ENCODE measurements around the gene HTT.

The HTT gene

GRCh38 chr4:3235581-3235980 is 161.1 kb downstream of the HTT start:
- DNase-seq (ENCODE audit: low spot score), result no peak

- DNase-seq (ENCODE audit: low spot score), result no peak
These were observed 161.9 kb downstream of the HTT start for GRCh38 chr4:3236326-3236878.

DNA sequence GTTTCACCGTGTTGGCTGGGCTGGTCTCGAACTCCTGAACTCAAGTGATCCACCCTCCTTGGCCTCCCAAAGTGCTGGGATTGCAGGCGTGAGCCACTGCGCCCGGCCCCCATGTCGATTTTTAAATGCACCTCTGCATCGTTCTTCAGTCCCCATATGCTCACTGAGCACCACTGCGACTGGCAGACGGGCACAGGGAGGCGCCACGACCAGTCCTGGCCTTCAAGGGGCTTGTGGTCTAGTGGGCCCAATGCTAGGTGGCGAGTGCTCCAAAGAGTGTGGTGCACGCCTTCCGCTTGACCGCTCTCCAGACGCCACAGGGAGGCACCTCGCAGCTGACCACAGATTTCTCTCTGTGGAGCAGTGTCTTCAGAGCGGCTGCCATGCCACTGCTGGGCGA is 162.8 kb downstream of the HTT start:
- no peak for DNase-seq (ENCODE audit: low spot score)

DNA sequence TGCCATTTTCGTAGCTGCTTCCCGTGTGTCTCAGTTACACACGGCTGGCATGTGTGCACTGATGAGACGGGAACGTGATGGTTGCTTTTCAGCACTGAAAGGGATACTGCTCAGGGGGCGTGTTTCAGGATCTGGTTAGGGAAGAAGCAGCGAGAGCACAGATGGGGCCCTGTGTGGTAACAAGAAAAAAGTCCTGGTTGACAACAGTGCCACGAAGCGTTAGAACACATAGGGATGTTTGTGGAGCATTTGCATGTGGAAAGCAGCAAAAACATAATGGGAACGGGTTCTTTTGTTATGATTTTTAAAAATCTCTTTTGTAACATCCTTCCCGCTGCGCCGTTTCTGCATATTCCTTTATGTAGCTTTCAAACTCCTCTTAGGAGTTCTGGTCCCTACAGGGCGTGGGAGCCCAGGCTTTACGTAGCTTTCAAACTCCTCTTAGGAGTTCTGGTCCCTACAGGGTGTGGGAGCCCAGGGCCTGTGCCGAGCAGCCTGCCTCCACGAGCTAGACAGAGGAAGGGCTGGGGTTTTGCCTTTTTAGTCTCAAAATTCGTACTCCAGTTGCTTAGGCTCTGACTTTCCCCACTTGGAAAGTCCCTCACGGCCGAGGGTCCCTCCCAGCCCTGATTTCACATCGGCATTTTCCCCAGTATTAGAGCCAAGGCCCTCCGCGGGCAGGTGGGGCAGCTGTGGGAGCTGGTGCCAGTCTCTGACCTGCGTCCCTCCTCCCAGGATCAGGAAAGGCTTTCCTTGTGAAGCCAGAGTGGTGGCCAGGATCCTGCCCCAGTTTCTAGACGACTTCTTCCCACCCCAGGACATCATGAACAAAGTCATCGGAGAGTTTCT is 163.5 kb downstream of the HTT start:
- no peak for DNase-seq (ENCODE audit: low spot score)

DNA sequence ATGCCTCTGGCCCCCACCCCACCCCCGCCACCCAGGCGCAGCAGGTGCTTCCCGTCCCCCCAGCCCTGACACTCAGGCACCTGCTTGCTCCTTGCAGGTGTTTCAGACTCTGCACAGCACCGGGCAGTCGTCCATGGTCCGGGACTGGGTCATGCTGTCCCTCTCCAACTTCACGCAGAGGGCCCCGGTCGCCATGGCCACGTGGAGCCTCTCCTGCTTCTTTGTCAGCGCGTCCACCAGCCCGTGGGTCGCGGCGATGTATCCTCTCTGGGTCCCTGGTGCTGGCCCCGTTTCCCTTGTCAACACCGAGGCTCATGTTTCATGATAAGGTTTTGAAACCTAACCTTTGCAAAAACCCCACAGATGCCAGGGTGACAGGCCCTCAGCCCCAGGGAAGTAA is 164.2 kb downstream of the HTT start:
- no peak for DNase-seq (ENCODE audit: low spot score)

GRCh38 chr4:3239303-3239702 is 164.8 kb downstream of the HTT start:
- no peak for DNase-seq (ENCODE audit: low spot score)

DNA sequence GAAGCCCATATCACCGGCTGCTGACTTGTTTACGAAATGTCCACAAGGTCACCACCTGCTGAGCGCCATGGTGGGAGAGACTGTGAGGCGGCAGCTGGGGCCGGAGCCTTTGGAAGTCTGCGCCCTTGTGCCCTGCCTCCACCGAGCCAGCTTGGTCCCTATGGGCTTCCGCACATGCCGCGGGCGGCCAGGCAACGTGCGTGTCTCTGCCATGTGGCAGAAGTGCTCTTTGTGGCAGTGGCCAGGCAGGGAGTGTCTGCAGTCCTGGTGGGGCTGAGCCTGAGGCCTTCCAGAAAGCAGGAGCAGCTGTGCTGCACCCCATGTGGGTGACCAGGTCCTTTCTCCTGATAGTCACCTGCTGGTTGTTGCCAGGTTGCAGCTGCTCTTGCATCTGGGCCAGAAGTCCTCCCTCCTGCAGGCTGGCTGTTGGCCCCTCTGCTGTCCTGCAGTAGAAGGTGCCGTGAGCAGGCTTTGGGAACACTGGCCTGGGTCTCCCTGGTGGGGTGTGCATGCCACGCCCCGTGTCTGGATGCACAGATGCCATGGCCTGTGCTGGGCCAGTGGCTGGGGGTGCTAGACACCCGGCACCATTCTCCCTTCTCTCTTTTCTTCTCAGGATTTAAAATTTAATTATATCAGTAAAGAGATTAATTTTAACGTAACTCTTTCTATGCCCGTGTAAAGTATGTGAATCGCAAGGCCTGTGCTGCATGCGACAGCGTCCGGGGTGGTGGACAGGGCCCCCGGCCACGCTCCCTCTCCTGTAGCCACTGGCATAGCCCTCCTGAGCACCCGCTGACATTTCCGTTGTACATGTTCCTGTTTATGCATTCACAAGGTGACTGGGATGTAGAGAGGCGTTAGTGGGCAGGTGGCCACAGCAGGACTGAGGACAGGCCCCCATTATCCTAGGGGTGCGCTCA is 165.8 kb downstream of the HTT start:
- DNase-seq (ENCODE audit: low spot score), result no peak

DNA sequence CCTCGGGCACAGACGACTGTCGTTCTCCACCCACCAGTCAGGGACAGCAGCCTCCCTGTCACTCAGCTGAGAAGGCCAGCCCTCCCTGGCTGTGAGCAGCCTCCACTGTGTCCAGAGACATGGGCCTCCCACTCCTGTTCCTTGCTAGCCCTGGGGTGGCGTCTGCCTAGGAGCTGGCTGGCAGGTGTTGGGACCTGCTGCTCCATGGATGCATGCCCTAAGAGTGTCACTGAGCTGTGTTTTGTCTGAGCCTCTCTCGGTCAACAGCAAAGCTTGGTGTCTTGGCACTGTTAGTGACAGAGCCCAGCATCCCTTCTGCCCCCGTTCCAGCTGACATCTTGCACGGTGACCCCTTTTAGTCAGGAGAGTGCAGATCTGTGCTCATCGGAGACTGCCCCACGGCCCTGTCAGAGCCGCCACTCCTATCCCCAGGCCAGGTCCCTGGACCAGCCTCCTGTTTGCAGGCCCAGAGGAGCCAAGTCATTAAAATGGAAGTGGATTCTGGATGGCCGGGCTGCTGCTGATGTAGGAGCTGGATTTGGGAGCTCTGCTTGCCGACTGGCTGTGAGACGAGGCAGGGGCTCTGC is 166.5 kb downstream of the HTT start:
- no peak for DNase-seq (ENCODE audit: low spot score)

DNA sequence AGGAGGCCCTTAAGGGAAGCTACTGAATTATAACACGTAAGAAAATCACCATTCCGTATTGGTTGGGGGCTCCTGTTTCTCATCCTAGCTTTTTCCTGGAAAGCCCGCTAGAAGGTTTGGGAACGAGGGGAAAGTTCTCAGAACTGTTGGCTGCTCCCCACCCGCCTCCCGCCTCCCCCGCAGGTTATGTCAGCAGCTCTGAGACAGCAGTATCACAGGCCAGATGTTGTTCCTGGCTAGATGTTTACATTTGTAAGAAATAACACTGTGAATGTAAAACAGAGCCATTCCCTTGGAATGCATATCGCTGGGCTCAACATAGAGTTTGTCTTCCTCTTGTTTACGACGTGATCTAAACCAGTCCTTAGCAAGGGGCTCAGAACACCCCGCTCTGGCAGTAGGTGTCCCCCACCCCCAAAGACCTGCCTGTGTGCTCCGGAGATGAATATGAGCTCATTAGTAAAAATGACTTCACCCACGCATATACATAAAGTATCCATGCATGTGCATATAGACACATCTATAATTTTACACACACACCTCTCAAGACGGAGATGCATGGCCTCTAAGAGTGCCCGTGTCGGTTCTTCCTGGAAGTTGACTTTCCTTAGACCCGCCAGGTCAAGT is 167.5 kb downstream of the HTT start:
- DNase-seq (ENCODE audit: low spot score), result no peak

GRCh38 chr4:3243136-3243780 is 168.8 kb downstream of the HTT start:
- DNase-seq (ENCODE audit: low spot score), result no peak

GRCh38 chr4:3244002-3244401 is 169.5 kb downstream of the HTT start:
- no peak for DNase-seq (ENCODE audit: low spot score)

- no peak for DNase-seq (ENCODE audit: low spot score)
These were observed 170.3 kb downstream of the HTT start for GRCh38 chr4:3244747-3245146.

DNA sequence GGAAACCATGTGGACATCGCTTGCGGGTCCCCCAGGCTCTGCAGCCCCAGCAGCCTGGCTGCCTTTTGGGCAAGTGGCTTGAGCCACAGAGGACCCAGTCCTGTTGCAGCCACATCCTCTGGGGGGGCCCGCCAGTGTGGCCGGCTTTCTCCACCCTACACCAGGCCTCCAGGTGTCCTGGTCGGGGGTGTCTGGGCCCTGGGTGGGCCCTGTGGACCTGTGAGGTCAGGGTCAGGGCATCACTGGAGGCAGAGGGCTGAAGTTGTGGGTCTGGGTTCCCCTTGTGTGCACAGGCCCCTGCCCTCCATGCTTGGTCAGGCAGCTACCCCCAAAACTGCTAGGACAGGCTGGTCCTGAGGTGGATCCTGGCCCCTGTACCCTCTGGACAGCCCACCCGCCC is 171.2 kb downstream of the HTT start:
- no peak for DNase-seq (ENCODE audit: low spot score)

DNA sequence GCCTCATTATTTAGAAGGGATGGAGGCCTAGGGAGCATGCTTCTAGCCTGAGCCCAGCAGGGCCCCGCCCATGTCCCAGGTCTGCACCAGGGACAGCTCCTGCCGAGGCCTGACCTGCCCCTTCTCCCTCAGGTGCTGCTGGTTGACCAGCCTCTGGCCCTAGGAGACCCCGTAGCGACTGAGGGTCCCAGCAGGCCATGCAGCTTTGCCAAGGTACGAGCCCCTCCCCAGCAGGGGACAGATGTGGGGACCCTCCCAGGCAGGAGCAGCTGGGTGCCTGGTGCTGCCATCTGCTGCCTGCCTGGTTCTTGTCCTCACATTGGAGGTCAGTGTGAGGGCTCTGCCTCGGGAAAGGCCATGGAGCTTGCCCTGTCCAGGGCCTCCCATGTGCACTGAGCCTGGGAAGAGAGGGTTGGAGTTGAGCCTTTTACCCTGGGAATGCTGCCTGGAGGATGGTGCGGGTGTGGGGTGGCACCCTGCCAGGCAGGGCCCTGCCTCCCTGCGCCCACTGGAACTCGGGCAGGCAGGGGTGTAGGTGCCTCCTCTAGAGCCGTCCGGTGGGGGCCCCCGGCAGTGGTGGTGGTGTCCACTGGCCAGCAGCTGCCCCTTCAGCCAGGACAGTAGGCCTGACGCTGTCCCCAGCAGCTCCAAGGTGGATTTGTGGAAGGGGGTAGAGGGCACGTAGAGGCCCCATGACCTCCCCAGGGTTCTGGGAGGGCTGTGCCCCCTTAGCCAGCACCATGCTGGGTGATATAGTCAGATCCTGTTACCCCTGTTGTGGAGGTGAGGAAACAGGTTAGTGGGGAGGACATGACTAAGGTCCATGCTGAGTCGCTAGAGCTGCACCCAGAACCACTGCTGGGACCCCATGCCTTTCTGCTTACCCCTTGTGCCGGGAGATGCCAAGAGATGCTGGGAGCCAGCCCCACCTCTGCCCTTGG is 172.2 kb downstream of the HTT start:
- no peak for DNase-seq (ENCODE audit: low spot score)

DNA sequence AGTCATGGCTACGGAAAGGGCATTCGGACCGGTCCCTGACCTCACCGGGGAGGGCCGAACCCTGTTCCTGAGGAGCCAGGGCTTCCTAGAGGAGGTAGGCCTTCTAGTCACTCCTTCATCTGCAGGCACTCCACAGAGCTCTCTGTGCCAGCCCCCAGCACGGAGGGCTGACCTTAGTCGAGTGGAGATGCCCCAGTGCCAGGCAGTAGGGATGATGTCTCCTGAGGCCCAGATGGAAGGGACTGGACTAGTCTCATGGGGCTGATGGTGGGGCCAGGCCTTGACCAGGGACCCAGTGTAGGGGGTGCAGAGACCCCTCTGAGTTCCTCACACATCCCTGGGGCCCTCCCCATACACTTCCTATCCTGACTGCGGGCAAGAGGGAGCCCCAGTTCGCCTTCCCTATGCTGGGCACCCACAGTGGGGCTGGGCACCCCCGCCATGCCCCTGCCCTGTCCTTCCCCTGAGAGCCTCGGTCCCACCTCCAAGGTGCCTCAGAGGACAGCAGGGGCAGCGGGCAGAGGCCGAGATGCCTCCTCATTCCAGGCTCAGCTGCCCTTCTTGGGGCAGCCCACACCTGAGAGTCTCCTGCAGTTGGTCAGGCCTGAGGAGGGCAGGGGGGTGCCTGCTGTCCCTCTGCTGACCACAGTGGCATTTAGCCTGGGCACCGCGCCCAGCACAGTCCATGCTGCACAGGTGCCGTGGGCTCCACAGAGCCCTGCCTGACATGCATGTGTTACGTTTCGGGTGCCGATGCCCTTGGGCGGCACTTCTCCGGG is 173.1 kb downstream of the HTT start:
- DNase-seq (ENCODE audit: low spot score), result no peak

- DNase-seq (ENCODE audit: low spot score), result no peak
These were observed 173.6 kb downstream of the HTT start for GRCh38 chr4:3248178-3248480.

GRCh38 chr4:3248811-3249661 is 174.6 kb downstream of the HTT start, which contains the start of gene MSANTD1:
Gene MSANTD1, plus strand, starts transcription at chr4:3249159. Its CDS starts 64 bp downstream, at chr4:3249223.
- DNase-seq (ENCODE audit: low spot score), result no peak

GRCh38 chr4:3249711-3250437 is 175.4 kb downstream of the HTT start:
- no peak for DNase-seq (ENCODE audit: low spot score)

Data from kidney tubule cell (primary cell).